GM13977 (cell line): Measurements from ENCODE around the gene BEST1.

Source experiments
- DNase-seq: peaks from one replicate; pipeline ENCODE4 v3.0.0; 2012; ENCODE audit warnings: low spot score
- in situ Hi-C: fragments of 300-500 bp; cut with MboI; formaldehyde crosslinking; loops from one replicate; pipeline ENCODE4 v1.12.0; 2022; ENCODE audit warnings: low sequenced_read_pairs, low pct_unique_long_range_greater_than_20kb, mixed read lengths, inconsistent platforms; ENCODE audit not compliant: unreplicated experiment
- TF ChIP-seq, protein P1 (sequence below): IDR thresholded peaks from 2 replicates; pipeline ENCODE4 v1.5.1; 2012; ENCODE audit warnings: mild to moderate bottlenecking, control low read depth; ENCODE audit not compliant: insufficient read depth; ENCODE audit errors: extremely low read depth, missing control alignments

Gene BEST1

DNA sequence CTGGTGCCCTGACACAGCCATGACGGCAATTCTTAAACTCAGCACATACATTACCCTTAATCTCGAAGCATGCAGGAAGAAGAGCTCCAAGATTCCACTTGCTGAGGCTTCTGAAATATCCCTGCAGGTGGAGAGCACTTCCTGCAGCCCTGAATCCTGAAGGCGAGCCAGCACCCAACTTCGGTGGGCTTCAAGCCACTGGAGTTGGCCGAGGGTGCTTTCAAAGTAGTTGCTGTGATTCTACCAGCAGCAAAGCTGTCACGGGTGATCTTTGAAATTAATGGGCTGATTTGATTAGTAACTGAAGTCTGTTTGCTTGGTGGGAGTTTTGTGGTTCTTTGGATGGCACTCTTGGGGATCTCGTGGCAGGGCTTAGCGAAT is 26.3 kb downstream of the BEST1 start:
- no peak for DNase-seq
- in situ Hi-C loops: no loop called here
- TF ChIP-seq, protein P1, sequence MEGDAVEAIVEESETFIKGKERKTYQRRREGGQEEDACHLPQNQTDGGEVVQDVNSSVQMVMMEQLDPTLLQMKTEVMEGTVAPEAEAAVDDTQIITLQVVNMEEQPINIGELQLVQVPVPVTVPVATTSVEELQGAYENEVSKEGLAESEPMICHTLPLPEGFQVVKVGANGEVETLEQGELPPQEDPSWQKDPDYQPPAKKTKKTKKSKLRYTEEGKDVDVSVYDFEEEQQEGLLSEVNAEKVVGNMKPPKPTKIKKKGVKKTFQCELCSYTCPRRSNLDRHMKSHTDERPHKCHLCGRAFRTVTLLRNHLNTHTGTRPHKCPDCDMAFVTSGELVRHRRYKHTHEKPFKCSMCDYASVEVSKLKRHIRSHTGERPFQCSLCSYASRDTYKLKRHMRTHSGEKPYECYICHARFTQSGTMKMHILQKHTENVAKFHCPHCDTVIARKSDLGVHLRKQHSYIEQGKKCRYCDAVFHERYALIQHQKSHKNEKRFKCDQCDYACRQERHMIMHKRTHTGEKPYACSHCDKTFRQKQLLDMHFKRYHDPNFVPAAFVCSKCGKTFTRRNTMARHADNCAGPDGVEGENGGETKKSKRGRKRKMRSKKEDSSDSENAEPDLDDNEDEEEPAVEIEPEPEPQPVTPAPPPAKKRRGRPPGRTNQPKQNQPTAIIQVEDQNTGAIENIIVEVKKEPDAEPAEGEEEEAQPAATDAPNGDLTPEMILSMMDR: no peak

DNA sequence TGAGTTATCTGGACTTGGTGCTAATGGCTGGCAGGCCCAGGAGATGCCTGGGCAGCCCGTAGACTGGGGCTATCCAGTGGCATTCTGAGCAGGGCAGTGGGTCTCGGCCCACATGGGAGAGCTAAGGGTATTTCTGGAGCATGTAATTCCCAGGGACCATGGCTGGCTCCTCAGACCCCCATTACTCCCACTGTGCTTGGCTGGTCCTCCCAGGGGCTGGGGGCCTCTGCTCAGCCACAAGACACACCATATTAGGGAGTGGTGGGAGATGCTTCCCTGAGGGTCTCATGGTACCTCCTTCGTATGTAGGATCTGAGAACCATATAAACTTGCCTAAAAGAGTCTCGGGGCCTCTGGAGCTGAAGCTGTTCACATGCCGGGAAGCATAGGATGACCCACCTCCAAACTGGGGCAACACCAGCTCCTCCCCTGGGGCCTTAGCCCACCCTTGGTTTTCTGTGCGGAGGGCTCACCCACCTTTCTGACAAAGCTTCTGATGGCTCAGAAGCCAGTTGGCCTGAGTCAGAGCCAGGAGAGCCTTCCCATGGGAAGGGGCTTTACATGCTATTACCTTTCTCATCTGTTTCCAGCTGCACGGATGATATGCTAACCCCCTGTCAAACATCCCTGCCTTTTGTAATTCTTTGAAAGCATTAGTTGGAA is 26.8 kb downstream of the BEST1 start:
- in situ Hi-C loops: no loop called here
- TF ChIP-seq, protein P1: no peak
- DNase-seq: no peak

DNA sequence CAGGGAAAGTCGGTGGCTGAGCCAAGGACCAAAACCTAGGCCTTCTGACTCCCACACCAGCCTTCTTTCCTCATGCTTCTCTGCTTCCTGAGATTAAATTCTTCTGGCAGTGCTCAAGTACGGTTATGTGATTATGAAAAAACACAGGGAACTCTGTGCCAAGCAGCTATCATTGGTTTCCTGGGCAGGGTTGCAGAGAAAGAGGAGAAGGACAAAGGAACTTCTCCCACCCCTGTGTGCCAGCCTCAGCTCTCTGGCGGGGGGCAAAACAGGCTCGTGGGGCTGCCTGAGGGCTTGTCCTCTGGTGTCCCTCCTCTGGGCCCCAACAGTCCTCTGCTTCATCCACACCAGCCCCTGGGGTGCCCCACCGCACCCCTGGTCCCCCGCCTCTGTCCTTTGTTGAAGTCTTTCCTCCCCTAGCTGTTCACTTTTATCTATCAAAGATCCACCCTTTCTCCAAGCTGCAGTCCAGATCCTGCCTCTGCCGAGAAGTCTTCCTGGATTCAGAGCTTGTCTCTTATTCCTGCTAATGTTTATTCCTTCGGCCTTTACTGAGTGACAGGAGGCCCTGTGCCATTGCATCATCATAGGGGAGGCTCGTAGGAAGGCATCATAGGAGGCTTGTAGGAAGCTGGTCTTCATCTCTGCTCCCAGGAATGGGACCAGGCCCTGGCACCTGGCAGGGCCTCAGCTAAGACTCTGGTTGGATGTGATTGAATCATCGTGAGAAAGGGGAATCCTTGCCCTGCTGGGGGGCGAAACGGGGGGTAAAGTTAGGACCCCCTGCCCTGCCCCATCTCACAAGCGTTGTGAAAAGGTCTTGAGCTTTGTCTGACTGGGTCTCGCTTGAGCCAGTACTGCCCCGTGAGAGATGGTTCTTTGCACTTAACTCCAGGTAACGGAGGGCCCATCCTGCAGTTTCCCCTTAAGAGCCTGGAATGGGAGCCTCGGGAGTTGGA is 28.8 kb downstream of the BEST1 start:
- DNase-seq: no peak
- in situ Hi-C loops: no loop called here
- TF ChIP-seq, protein P1: no peak

DNA sequence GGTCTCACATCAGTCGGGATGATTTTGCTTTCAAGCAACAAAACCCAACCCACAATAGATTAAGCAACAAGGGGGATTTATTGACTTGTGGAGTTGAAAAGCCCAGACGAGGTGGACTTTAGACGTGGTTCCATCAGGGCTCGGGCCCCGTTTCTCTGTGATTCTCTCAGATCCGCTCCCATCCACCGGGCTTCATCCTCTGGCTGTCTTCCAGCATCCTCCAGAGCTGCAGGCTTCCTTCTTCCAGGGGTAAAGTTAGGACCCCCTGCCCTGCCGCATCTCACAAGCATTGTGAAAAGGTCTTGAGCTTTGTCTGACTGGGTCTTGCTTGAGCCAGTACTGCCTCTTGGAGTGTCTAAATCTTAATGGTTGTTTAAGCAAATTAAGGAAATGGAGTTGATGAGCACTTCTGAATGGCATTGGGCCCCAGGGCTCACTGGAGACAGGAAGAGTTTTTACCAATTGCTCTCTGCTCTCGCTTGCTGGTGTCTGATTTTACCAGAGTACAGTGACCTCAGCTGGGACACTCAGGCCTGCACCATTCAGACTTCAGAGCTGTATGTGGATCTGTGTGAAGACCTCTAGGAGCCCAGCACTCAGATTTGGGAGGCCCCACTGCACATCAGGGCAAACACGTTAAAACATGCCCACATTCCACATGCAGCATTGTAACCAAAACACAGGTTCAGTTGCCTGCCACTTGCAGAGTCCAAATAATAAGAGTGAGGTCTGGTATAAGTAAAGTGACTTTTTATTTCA is 30.8 kb downstream of the BEST1 start:
- DNase-seq: no peak
- in situ Hi-C loops: no loop called here
- TF ChIP-seq, protein P1: no peak

DNA sequence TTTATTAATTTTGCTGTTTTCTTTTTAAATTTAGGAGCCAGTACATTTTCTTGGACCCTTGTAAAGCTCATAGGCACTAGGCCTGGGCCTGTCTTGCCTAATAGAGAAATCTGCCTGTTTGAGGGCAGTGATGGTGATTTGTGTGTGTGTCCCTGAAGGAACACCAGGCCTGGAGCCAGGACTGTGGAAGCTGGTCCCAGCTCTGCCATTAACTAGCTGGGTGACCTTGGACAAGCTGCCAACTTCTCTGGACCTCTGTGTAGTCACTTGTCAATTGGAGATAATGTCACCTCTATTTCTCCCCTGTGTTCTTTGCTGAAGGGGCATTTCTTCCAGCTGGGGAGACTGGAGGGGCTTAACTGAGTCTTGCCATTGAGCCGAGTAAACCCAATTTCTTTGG is 33.3 kb downstream of the BEST1 start:
- TF ChIP-seq, protein P1: no peak
- DNase-seq: no peak
- in situ Hi-C loops: no loop called here

DNA sequence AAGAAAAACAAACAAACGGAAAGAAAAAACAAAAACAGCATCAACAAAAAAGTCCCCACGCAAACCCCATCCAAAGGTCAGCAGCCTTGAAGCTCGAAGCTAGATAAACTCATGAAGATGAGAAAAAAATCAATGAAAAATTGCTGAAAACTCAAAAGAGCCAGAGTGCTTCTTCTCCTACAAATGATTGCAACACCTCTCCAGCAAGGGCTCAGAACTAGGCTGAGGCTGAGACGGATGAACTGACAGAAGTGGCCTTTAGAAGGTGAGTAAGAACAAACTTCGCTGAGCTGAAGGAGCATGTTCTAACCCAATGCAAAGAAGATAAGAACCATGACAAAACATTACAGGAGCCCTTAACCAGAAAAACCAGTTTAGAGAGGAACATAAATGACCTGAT is 35.7 kb downstream of the BEST1 start:
- no peak for DNase-seq
- in situ Hi-C loops: no loop called here
- TF ChIP-seq, protein P1: no peak
